ENCODE results near the gene OPRPN.

The OPRPN gene

DNA sequence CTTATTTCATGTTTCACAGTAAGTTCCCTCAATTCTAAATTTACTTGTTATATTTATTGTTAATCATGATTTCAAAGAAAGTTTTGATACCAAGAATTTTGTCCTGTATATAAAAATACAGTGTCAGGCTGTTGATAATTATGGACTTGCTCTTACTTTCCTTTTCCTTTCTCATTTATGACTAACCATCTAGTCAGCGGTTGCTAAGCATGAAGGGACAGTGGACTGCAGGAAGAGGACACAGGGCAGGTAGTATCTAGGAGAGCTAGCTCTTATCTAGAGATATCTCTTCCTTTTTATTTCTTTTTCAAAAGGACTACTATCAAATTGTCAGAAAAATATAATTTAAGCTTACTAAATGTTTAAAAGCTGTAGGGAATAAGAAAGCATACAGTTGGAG lies 1.6 kb downstream of the OPRPN start:
- Histone ChIP-seq H3K9me3 (ENCODE audit: low read length) (no peaks in the 10 kb centered on the region), H4K20me1 (ENCODE audit: insufficient read depth, low read length) (no peaks in the 10 kb centered on the region), H3K4me2 (ENCODE audit: low read length) (no peak overlapping the region), H3K4me1 (ENCODE audit: insufficient read depth, low read length, severe bottlenecking) (peaks cover 22% of the 10 kb centered on the region), H3K9ac (ENCODE audit: low read length) (no peak overlapping the region), H3K9me2 (ENCODE audit: low read depth, low read length) (no peaks in the 10 kb centered on the region), H3K27me3 (ENCODE audit: insufficient read depth, low read length) (no peaks in the 10 kb centered on the region), H3F3A (ENCODE audit: insufficient read depth, low read length) (no peaks in the 10 kb centered on the region; the same call in 1 of the 2 replicates), H3K36me3 (ENCODE audit: insufficient read depth, low read length) (no peaks in the 10 kb centered on the region), H3K27ac (ENCODE audit: low read depth, low read length, poor library complexity, severe bottlenecking) (no peak overlapping the region), H2AFZ (ENCODE audit: low read length) (0 out of 2 replicates have a peak overlapping the region, but pooled peaks have one; percentile 50), H3K4me3 (ENCODE audit: low read depth, low read length, poor library complexity, severe bottlenecking) (no peak overlapping the region), H3K79me2 (ENCODE audit: insufficient read depth, low read length) (no peaks in the 10 kb centered on the region)
- TF ChIP-seq EZH2 (IDR thresholded peaks at IDR 0.05; ENCODE audit: borderline replicate concordance, low read length) = no peak
- TF ChIP-seq, protein P1, sequence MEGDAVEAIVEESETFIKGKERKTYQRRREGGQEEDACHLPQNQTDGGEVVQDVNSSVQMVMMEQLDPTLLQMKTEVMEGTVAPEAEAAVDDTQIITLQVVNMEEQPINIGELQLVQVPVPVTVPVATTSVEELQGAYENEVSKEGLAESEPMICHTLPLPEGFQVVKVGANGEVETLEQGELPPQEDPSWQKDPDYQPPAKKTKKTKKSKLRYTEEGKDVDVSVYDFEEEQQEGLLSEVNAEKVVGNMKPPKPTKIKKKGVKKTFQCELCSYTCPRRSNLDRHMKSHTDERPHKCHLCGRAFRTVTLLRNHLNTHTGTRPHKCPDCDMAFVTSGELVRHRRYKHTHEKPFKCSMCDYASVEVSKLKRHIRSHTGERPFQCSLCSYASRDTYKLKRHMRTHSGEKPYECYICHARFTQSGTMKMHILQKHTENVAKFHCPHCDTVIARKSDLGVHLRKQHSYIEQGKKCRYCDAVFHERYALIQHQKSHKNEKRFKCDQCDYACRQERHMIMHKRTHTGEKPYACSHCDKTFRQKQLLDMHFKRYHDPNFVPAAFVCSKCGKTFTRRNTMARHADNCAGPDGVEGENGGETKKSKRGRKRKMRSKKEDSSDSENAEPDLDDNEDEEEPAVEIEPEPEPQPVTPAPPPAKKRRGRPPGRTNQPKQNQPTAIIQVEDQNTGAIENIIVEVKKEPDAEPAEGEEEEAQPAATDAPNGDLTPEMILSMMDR (IDR thresholded peaks at IDR 0.05; ENCODE audit: low read length) = no peak

DNA sequence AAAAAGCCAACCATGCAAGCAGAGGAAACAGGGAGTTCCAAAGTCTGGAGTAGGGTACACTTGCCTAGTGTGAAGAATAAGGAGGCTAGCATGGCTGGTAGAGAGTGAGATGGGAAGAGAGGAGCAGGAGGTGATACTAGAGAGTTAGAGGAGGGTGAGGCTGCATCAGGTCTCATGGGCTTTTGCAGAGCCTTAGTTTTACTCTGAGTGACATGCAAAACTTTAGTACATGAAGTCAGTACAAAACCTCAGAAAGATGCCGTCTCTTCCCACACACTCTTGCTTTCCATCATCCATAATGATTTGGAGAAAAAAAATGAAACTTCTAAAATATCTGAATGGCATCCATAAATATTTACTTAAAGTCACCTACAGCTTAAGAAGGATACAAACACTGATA lies 5.0 kb downstream of the OPRPN start:
- H3K27me3 ChIP-seq (ENCODE audit: insufficient read depth, low read length) = no peaks in the 10 kb centered on the region

DNA sequence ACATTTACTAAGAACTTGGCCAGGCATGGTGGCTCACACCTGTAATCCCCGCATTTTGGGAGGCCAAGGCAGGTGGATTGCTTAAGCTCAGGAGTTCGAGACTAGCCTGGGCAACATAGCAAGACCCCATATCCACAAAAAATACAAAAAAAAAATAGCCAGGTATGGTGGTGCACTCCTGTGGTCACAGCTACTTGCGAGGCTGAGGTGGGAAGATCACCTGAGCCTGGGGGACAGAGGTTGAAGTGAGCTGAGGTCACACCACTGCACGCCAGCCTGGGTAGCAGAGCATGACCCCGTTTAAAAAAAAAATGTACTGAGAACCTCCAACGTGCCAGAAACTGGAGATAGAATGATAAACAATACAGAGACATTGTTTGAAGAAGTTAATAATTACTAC lies 8.0 kb downstream of the OPRPN start:
- Histone ChIP-seq H3K79me2 (ENCODE audit: insufficient read depth, low read length) (no peaks in the 10 kb centered on the region), H3K9me2 (ENCODE audit: low read depth, low read length) (no peaks in the 10 kb centered on the region), H3K4me3 (ENCODE audit: low read depth, low read length, poor library complexity, severe bottlenecking) (no peak overlapping the region), H3K4me1 (ENCODE audit: insufficient read depth, low read length, severe bottlenecking) (peaks cover 23% of the 10 kb centered on the region), H2AFZ (ENCODE audit: low read length) (no peak overlapping the region), H3K27me3 (ENCODE audit: insufficient read depth, low read length) (no peaks in the 10 kb centered on the region), H3F3A (ENCODE audit: insufficient read depth, low read length) (no peaks in the 10 kb centered on the region), H3K4me2 (ENCODE audit: low read length) (no peak overlapping the region), H3K36me3 (ENCODE audit: insufficient read depth, low read length) (no peaks in the 10 kb centered on the region), H3K9me3 (ENCODE audit: low read length) (no peaks in the 10 kb centered on the region), H3K9ac (ENCODE audit: low read length) (no peak overlapping the region), H3K27ac (ENCODE audit: low read depth, low read length, poor library complexity, severe bottlenecking) (peak overlapping the region; percentile 41), H4K20me1 (ENCODE audit: insufficient read depth, low read length) (no peaks in the 10 kb centered on the region)
- no peak for TF ChIP-seq EZH2 (IDR thresholded peaks at IDR 0.05; ENCODE audit: borderline replicate concordance, low read length)
- TF ChIP-seq, protein P1 (IDR thresholded peaks at IDR 0.05; ENCODE audit: low read length) = no peak

More for the DNA sequence above, 5.0 kb downstream of the OPRPN start:
- Histone ChIP-seq H2AFZ (ENCODE audit: low read length) (no peak overlapping the region), H3K36me3 (ENCODE audit: insufficient read depth, low read length) (no peaks in the 10 kb centered on the region), H3K4me1 (ENCODE audit: insufficient read depth, low read length, severe bottlenecking) (peaks cover 28% of the 10 kb centered on the region), H4K20me1 (ENCODE audit: insufficient read depth, low read length) (no peaks in the 10 kb centered on the region), H3K9ac (ENCODE audit: low read length) (no peak overlapping the region), H3K4me2 (ENCODE audit: low read length) (no peak overlapping the region), H3K9me3 (ENCODE audit: low read length) (no peaks in the 10 kb centered on the region), H3K9me2 (ENCODE audit: low read depth, low read length) (no peaks in the 10 kb centered on the region), H3K79me2 (ENCODE audit: insufficient read depth, low read length) (no peaks in the 10 kb centered on the region), H3K27ac (ENCODE audit: low read depth, low read length, poor library complexity, severe bottlenecking) (no peak overlapping the region), H3F3A (ENCODE audit: insufficient read depth, low read length) (no peaks in the 10 kb centered on the region), H3K4me3 (ENCODE audit: low read depth, low read length, poor library complexity, severe bottlenecking) (no peak overlapping the region)
- no peak for TF ChIP-seq EZH2 (IDR thresholded peaks at IDR 0.05; ENCODE audit: borderline replicate concordance, low read length)
- TF ChIP-seq, protein P1 (IDR thresholded peaks at IDR 0.05; ENCODE audit: low read length) = no peak
